Fibroblast of skin of right biceps (primary cell): ENCODE measurements around the gene PTF1A.
"Not testable (repeated sequence)": the region's sequence is repeated elsewhere in the genome, so short reads cannot be mapped to it uniquely, and the experiment has no call there.

Source experiments
- DNase-seq: peaks from one replicate; pipeline ENCODE4 v3.0.0-alpha.2; 2013

The PTF1A gene

DNA sequence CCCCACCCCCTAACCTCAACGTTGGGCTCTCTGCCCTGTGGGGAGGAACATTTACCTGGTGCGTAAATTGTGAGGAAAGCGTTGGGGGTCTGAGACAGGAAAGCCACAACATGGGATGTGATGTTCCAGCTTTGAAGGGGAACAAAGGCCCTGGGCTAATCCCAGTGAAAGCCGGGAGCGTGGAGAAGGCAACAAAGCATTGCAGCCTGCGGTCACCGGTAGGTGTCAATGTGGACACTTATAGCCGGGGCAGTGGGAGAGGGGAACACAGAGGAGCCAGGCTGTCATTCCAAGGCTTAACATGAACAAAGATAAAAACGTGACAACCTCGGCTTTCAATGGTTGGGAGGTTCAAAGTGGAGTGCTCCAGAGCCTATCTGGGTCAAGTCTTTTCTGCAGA lies 12.7 kb downstream of the PTF1A start:
- no peak for DNase-seq

DNA sequence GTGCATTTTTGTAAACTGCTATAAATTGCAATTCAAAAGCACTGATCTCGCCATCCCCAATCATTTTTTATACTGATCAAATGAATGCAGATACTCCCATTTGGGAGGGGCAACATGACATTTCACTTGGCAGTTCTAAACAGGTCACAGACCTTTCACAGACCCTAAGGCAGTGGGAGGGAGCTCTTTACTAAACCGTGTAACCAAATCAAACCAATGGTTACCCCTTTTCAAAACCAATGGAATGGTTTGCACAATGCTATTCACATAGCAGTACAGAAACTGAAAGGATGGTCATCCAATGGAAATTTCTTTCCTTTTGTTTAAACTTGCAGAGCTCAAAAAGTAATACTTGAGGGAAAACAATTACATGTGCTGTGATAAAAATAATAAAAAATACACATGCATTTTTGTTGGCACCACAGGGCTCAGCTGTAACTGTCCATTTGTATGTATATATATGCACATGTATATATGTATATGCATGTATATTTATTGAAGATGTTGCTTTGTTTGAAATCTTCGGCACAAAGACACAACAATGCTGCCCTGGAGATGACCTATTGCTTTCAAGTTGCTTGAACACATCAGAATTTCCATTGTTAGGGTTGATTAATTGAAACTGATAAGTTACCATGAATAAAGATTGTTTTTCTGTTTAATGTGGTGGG lies 14.0 kb downstream of the PTF1A start:
- DNase-seq = no peak

- no peak for DNase-seq
These were observed 25.4 kb downstream of the PTF1A start for GRCh38 chr10:23217471-23217870.

DNA sequence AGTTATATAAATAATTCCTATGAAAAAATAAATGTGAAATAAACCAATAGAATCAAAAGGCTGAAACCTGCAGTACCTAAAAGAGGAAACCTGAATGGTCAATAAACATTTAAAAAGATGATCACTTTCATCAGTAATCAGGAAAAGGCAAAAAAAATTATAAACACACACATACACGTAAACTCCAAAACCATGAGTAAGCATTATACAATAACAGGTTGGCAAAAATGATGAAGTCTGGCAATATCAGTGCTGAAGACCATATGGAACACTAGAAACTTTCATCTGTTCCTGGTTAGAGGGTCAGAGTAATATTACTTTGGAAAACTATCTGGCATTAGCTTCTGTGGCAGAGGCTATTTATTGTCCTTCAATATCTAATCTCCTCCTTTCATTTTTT lies 38.5 kb downstream of the PTF1A start:
- DNase-seq = no peak

DNA sequence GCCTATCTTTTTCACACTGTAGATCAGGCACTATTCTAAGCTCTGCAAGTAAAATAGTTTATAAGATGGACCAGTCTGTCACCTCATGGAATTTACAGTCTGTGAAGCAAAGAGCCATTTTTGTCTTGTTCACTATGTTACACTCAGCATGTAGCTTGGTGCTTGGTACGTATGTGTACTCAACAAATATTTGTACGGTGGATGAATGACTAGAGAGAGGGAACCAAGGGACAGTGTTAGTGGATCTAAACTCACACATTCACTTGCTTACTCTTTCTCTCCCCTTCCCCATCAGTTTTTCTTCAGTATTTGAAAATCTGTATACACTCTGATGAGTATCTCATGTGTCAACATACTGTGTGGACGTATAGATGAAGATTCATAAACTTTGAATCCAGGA lies 45.9 kb downstream of the PTF1A start:
- no peak for DNase-seq

DNA sequence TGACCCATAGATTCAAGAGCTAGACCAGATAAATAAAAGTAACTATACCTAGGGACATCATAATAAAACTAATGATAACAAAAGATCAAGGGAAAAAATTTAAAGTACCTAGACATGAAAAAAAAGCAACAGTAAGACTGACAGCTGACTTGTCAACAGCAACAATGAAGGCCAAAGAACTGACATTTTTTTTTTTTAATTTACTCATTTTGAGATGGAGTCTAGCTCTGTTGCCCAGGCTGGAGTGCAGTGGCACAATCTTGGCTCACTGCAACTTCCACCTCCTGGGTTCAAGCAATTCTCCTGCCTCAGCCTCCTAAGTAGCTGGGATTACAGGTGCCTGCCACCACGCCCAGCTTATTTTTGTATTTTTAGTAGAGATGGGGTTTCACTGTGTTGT lies 49.7 kb downstream of the PTF1A start:
- not testable (repeated sequence) for DNase-seq
